ENCODE measurements around the gene SAMD4A.

SAMD4A gene

GRCh38 chr14:54784657-54785056 lies 217.7 kb downstream of the SAMD4A start:
- no peak for TF ChIP-seq CTCF (conservative IDR thresholded peaks at IDR 0.05; ENCODE audit: low read depth, low read length)
- no peak for DNase-seq (ENCODE audit: low read depth)
- no peak overlapping the region for H3K4me3 ChIP-seq (ENCODE audit: low read length)

GRCh38 chr14:54785136-54785777 lies 218.3 kb downstream of the SAMD4A start:
- TF ChIP-seq CTCF (conservative IDR thresholded peaks at IDR 0.05; ENCODE audit: low read depth, low read length): no peak
- DNase-seq (ENCODE audit: low read depth): no peak
- H3K4me3 ChIP-seq (ENCODE audit: low read length): no peak overlapping the region

GRCh38 chr14:54785778-54786770 lies 219.1 kb downstream of the SAMD4A start:
- no peak for DNase-seq (ENCODE audit: low read depth)
- no peak for TF ChIP-seq CTCF (conservative IDR thresholded peaks at IDR 0.05; ENCODE audit: low read depth, low read length)

GRCh38 chr14:54786838-54787237 lies 219.9 kb downstream of the SAMD4A start:
- no peak overlapping the region for H3K4me3 ChIP-seq (ENCODE audit: low read length)
- DNase-seq (ENCODE audit: low read depth): no peak
- TF ChIP-seq CTCF (conservative IDR thresholded peaks at IDR 0.05; ENCODE audit: low read depth, low read length): no peak

More at GRCh38 chr14:54785778-54786770, 219.1 kb downstream of the SAMD4A start:
- H3K4me3 ChIP-seq (ENCODE audit: low read length): no peak overlapping the region

GRCh38 chr14:54787261-54787660 lies 220.3 kb downstream of the SAMD4A start:
- no peak for TF ChIP-seq CTCF (conservative IDR thresholded peaks at IDR 0.05; ENCODE audit: low read depth, low read length)
- no peak for DNase-seq (ENCODE audit: low read depth)
- no peak overlapping the region for H3K4me3 ChIP-seq (ENCODE audit: low read length)

GRCh38 chr14:54788701-54789100 lies 221.8 kb downstream of the SAMD4A start:
- no peak overlapping the region for H3K4me3 ChIP-seq (ENCODE audit: low read length)
- TF ChIP-seq CTCF (conservative IDR thresholded peaks at IDR 0.05; ENCODE audit: low read depth, low read length): no peak
- DNase-seq (ENCODE audit: low read depth): no peak

Measured in retinal pigment epithelial cell (primary cell).